ENCODE results near the gene ADCK1. TPM values are rescaled to one million over a fixed set of nuclear protein-coding genes. Genes with fewer than 3 reads are reported as not detected.
A peak's percentile ranks its signal among the peaks of the same experiment; 100 is the strongest.

The ADCK1 gene
- polyA plus RNA-seq, 2 of the 4 experiments (the other 2 are of a cell fraction), result 6.6 to 8.1 TPM

DNA sequence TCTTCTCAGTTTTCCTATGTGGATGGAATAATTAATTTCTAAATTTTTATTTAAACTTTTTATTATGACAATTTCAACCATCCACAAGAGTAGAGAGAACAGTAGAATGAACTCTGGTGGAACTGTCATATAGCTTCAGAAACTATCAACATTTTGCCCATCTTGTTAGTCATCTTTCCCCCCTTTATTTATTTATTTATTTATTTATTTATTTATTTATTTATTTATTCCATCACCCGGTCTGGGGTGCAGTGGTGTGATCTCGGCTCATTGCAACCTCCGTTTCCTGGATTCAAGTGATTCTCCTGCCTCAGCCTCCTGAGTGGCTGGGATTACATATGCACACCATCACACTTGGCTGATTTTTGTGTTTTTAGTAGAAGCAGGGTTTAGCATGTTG lies 23.5 kb downstream of the ADCK1 start:
- TF ChIP-seq PHF8 (IDR thresholded peaks at IDR 0.05; ENCODE audit: borderline replicate concordance, low read depth) (no peak), ZC3H11A (IDR thresholded peaks at IDR 0.05) (peak; percentile 80)
- Histone ChIP-seq H3K4me3 (no peak overlapping the region), H3K27ac (no peak overlapping the region), H3K4me2 (no peak overlapping the region), H3K9me3 (no peaks in the 10 kb centered on the region), H3K4me1 (no peaks in the 10 kb centered on the region)
- POLR2A ChIA-PET, result no interaction called here
- ATAC-seq (no peak), DNase-seq (ENCODE audit: low read depth in 1 of 2, low spot score in 1 of 2) (no peak), FAIRE-seq (no peak)
- CTCF ChIA-PET, result no interaction called here
- 96% methylated on average over 3 of the region's 3 CpGs for WGBS (ENCODE audit: missing lambda C conversion rate)

DNA sequence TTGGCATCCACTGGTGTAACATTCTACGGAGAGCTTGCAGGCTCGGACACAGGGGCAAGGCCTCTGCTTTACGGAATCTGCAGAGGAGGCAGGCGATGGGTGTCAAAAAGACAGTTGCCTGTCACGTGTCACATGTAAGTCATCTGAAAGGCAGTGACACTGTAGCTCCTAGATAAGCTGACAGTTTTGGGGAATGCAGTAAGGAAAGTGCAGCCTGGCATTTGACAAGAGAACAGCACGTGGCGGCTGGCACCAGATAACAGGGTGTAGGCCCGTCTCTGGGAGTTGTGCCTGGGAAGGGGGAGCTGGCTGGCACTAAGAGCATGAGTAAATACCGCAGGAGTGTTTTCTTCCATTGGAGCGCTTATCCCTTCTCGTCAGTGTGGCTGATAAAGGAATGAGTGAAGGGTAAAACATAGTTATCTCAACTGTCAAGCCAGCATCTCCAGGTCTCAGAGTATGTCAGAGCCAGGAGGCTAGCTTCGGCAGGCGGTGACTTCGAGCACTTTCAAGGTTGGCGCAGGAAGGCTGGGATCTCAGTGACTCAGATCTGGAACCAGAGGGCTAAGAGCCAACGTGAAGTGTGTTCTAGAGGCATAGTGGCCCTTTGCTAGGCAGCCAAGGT lies 26.1 kb downstream of the ADCK1 start:
- CTCF ChIA-PET, result no interaction called here
- FAIRE-seq, result no peak

DNA sequence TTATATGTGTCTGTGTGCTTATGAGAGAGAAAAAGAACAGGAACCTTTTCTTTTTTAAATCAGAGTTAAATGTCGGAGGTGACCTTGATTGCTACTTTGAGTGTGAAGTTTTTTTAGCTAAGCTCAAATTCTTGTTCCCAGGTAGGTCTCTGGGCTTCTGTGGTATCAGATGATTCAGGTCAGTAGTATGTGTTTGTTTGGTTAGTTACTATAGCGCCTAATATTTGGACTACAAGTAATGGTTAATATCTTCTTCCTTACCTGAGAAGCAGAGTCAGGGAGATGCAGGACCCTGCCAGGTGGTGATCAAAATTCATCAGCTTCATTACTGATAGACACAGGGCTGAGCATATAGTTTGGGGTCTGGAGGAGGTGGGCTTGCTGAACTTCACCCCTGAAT lies 30.8 kb downstream of the ADCK1 start:
- WGBS (ENCODE audit: missing lambda C conversion rate), result 83% methylated on average over 2 of the region's 2 CpGs
- CTCF ChIA-PET, result no interaction called here
- FAIRE-seq, result no peak

More for the DNA sequence above, 26.1 kb downstream of the ADCK1 start:
- H3K9me3 ChIP-seq, result no peaks in the 10 kb centered on the region
- DNase-seq (ENCODE audit: low read depth in 1 of 2, low spot score in 1 of 2) (no peak), ATAC-seq (no peak)
- H3K4me2 ChIP-seq, result no peak overlapping the region
- no peak overlapping the region for H3K27ac ChIP-seq
- 87% methylated on average over 16 of the region's 16 CpGs for WGBS (ENCODE audit: missing lambda C conversion rate)
- POLR2A ChIA-PET, result no interaction called here
- no peak overlapping the region for H3K4me3 ChIP-seq
- TF ChIP-seq ESRRA (IDR thresholded peaks at IDR 0.05; ENCODE audit: borderline replicate concordance, low read length) (no peak), HDAC2 (IDR thresholded peaks at IDR 0.05) (no peak), MAFK (IDR thresholded peaks at IDR 0.05; ENCODE audit: partially characterized antibody) (no peak), TFCP2L1 (CRISPR knock-in tag; IDR thresholded peaks at IDR 0.05) (no peak)
- H3K4me1 ChIP-seq, result no peaks in the 10 kb centered on the region

DNA sequence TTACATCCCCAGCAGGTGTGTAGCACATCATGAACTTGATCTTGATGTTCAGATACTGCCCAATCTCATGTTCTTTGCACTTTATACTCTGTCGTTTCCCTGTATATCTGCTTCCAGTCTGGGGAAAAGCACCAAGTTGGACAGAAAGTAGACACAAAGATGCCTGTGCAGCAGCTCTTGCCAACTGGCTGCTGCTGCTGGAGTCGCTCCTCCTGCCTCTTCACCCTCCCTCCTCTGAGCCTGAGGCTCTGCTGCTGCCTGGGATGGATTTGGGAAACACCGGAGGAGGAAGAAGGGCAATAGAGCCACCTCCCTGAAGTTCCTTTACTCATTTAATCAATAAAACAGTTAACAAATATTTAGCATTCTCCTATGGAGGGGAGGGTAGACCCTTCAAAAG lies 32.4 kb downstream of the ADCK1 start:
- DNase-seq (ENCODE audit: low read depth in 1 of 2, low spot score in 1 of 2) (no peak), ATAC-seq (no peak), FAIRE-seq (no peak)
- Histone ChIP-seq H3K4me3 (no peak overlapping the region), H3K4me1 (no peaks in the 10 kb centered on the region), H3K9me3 (no peaks in the 10 kb centered on the region), H3K4me2 (no peak overlapping the region), H3K27ac (no peak overlapping the region)
- 68% methylated on average over 3 of the region's 3 CpGs for WGBS (ENCODE audit: missing lambda C conversion rate)
- ChIA-PET POLR2A (no interaction called here), CTCF (interaction anchor here (1.0 to 3.4 kb wide), 2 partner anchors 12 to 30 kb away, joined by 3 to 17 read pairs; no protein-coding TSS in a partner anchor)
- TF ChIP-seq MYC (IDR thresholded peaks at IDR 0.05; ENCODE audit: borderline replicate concordance, low read length), result no peak
- TF ChIP-seq RCOR1 (IDR thresholded peaks at IDR 0.05; ENCODE audit: low read depth, low read length), result no peak
- no peak for TF ChIP-seq EHF (CRISPR knock-in tag; IDR thresholded peaks at IDR 0.05)
- TF ChIP-seq KDM1A (IDR thresholded peaks at IDR 0.05; ENCODE audit: low read depth), result no peak
- no peak for TF ChIP-seq RFX5 (IDR thresholded peaks at IDR 0.05)
- no peak for TF ChIP-seq CHD2 (IDR thresholded peaks at IDR 0.05; ENCODE audit: low read length, partially characterized antibody)
- TF ChIP-seq POLR2AphosphoS2 (conservative IDR thresholded peaks at IDR 0.05; ENCODE audit: low read length), result no peak
- no peak for TF ChIP-seq CBX2 (IDR thresholded peaks at IDR 0.05; ENCODE audit: borderline replicate concordance, low read depth)
- no peak for TF ChIP-seq TFCP2L1 (CRISPR knock-in tag; IDR thresholded peaks at IDR 0.05)
- TF ChIP-seq MAZ (IDR thresholded peaks at IDR 0.05; ENCODE audit: borderline replicate concordance, low read depth, low read length), result no peak
- TF ChIP-seq ZC3H11A (IDR thresholded peaks at IDR 0.05), result no peak
- TF ChIP-seq MAFK (IDR thresholded peaks at IDR 0.05; ENCODE audit: partially characterized antibody), result no peak
- TF ChIP-seq RNF2 (IDR thresholded peaks at IDR 0.05; ENCODE audit: borderline replicate concordance, low read depth), result no peak
- no peak for TF ChIP-seq HOXB5 (CRISPR knock-in tag; IDR thresholded peaks at IDR 0.05)
- no peak for TF ChIP-seq CBX8 (IDR thresholded peaks at IDR 0.05)

More for the DNA sequence above, 30.8 kb downstream of the ADCK1 start:
- Histone ChIP-seq H3K27ac (no peak overlapping the region), H3K4me2 (no peak overlapping the region), H3K9me3 (no peaks in the 10 kb centered on the region), H3K4me3 (no peak overlapping the region), H3K4me1 (no peaks in the 10 kb centered on the region)
- POLR2A ChIA-PET, result no interaction called here
- TF ChIP-seq PHF8 (IDR thresholded peaks at IDR 0.05; ENCODE audit: borderline replicate concordance, low read depth), result no peak
- no peak for TF ChIP-seq ZNF302 (CRISPR knock-in tag; IDR thresholded peaks at IDR 0.05)
- TF ChIP-seq, protein P1, sequence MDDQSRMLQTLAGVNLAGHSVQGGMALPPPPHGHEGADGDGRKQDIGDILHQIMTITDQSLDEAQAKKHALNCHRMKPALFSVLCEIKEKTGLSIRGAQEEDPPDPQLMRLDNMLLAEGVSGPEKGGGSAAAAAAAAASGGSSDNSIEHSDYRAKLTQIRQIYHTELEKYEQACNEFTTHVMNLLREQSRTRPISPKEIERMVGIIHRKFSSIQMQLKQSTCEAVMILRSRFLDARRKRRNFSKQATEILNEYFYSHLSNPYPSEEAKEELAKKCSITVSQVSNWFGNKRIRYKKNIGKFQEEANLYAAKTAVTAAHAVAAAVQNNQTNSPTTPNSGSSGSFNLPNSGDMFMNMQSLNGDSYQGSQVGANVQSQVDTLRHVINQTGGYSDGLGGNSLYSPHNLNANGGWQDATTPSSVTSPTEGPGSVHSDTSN (IDR thresholded peaks at IDR 0.05), result no peak
- no peak for TF ChIP-seq HEYL (CRISPR knock-in tag; IDR thresholded peaks at IDR 0.05)
- TF ChIP-seq FOSB (CRISPR knock-in tag; IDR thresholded peaks at IDR 0.05), result no peak
- TF ChIP-seq JUNB (IDR thresholded peaks at IDR 0.05), result no peak
- no peak for TF ChIP-seq ESRRA (IDR thresholded peaks at IDR 0.05; ENCODE audit: borderline replicate concordance, low read length)
- TF ChIP-seq NR3C1 (IDR thresholded peaks at IDR 0.05), result no peak
- no peak for TF ChIP-seq ZSCAN20 (CRISPR knock-in tag; IDR thresholded peaks at IDR 0.05)
- TF ChIP-seq ZC3H11A (IDR thresholded peaks at IDR 0.05), result no peak
- no peak for TF ChIP-seq POLR2A (IDR thresholded peaks at IDR 0.05; ENCODE audit: low read length)
- no peak for TF ChIP-seq BHLHE40 (IDR thresholded peaks at IDR 0.05; ENCODE audit: low read depth, low read length)
- TF ChIP-seq TFCP2L1 (CRISPR knock-in tag; IDR thresholded peaks at IDR 0.05), result no peak
- TF ChIP-seq KDM1A (IDR thresholded peaks at IDR 0.05; ENCODE audit: low read depth), result no peak
- no peak for TF ChIP-seq TP53 (CRISPR knock-in tag; IDR thresholded peaks at IDR 0.05)
- TF ChIP-seq, protein P2, sequence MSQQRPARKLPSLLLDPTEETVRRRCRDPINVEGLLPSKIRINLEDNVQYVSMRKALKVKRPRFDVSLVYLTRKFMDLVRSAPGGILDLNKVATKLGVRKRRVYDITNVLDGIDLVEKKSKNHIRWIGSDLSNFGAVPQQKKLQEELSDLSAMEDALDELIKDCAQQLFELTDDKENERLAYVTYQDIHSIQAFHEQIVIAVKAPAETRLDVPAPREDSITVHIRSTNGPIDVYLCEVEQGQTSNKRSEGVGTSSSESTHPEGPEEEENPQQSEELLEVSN (IDR thresholded peaks at IDR 0.05; ENCODE audit: borderline replicate concordance, low read depth), result no peak
- ATAC-seq, result no peak
- no peak for DNase-seq (ENCODE audit: low read depth in 1 of 2, low spot score in 1 of 2)
